Posterior cingulate gyrus (tissue), 11 donors: ENCODE results near the gene TSPAN6.

Experiments
- DNase-seq, 10 donors: peaks; one replicate each; pipeline versions ENCODE4 v3.0.0 to v3.0.0-alpha.2; 2020 to 2021; ENCODE audit warnings: mixed read lengths in 3 of 10
- intact Hi-C: fragments of 100-400 bp; cut with DNase I; formaldehyde crosslinking; loops from one replicate; pipeline ENCODE4 v1.15.1; 2023

Gene TSPAN6, protein sequence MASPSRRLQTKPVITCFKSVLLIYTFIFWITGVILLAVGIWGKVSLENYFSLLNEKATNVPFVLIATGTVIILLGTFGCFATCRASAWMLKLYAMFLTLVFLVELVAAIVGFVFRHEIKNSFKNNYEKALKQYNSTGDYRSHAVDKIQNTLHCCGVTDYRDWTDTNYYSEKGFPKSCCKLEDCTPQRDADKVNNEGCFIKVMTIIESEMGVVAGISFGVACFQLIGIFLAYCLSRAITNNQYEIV

DNA sequence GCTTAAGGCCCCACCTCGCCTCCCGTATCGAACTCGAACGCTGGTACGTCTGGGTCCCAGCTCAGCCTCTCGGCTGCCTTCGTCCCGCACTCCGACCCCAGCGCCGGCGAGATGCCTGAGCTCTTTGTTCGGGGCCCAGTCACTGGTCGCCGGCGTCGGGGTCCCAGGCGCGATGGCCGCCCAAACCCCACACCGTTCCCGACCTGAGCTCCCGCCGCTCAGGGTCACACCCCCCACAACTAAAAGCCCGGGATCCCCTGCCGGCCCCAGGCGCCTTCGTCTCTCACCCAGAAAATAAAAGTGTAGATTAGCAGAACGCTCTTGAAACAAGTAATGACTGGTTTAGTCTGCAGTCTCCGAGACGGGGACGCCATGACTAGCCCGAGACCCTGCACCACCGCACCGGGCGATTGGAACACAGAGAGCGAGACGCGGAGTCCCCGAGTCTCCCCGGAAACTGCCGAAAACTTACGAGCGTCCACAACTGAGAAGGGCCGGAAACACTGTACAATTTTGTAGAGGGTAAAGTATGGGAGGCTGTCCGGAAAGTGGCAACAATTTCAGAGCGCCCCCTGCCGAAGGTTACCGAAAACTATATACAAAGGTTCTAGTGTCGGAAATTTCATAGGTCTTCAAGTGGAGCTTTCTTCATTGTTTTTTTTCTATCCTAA lies at the start of gene TSPAN6:
Gene TSPAN6 (minus strand): TSS at position 486 of the 671 bp plus-strand sequence. CDS start 112 bp downstream, at position 374.
- intact Hi-C loops = no loop called here
- peak; percentile 27 to 91 (median 64) for DNase-seq

DNA sequence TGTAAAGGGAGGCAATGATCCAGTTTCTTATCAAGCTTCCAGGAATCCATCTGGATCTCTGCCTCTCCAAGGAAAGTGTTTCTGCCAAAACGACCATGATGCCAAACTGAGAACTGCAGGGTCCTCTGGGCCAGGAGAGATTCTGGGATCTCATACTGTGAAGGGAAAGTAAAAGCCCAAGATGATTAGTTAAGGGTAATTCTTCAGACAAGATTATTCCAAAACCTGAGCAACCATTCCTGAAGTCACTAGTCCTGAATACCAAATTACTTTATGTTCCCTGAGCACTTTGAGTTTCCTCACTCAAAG lies 49.3 kb upstream of the TSPAN6 start:
- intact Hi-C loops = loop anchor here (1.0 to 5.0 kb wide), 2 partner anchors 82 to 601 kb away; no protein-coding TSS in a partner anchor
- no peak for DNase-seq

DNA sequence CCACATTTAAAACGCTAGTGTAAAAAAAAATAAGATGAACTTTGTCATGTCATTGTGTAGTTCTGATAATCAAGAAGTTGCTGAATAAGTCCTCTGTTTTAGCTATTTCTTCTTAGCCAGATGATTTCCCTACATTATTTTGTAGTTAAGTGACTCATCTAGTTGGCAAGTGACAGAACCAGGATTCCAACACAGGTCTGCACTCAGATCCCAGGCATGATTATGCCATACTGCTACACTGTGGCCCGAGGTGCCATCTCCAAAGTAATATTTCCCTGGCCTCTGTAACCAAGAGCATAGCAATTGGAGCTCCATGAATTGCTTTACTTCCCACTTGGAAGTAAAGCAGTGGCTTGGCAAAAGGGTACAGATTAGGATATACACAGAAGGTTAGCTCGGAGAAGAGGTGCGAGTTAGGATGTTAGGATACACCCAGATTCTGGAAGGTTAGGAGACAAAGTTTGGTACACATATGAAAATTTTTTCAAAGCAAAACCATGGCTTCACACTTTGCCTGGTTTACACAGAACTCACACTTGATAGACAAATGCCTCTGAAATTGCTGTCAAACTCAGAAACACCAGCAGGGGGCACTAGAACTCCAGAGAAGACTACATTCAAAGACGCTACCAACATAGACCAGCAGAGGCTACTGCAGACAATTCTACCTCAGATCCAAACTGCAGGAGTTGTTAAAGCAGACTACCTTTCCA lies 48.8 kb upstream of the TSPAN6 start:
- intact Hi-C loops = loop anchor here (1.0 to 5.0 kb wide), 2 partner anchors 83 to 602 kb away; no protein-coding TSS in a partner anchor

DNA sequence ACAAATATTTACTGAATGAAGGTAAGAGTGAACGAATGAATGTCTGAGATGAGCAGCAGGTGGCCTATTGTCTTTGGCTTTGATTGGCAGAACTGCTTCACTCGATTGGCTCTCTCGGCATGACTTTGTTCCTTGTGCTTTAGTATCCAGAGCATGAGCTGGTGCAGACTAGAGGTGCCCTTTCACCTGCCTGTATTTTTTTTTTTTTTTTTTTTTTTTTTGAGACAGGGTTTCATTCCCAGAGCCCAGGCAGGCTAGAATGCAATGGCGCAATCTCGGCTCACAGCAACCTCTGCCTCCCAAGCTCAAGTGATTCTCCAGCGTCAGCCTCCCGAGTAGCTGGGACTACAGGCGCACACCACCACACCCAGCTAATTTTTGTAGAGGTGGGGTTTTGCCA lies 46.3 kb upstream of the TSPAN6 start:
- no peak for DNase-seq
- intact Hi-C loops = no loop called here

More for the DNA sequence above, 48.8 kb upstream of the TSPAN6 start:
- peak in 7 of 10 donors; percentile 22 to 85 (median 58) for DNase-seq

DNA sequence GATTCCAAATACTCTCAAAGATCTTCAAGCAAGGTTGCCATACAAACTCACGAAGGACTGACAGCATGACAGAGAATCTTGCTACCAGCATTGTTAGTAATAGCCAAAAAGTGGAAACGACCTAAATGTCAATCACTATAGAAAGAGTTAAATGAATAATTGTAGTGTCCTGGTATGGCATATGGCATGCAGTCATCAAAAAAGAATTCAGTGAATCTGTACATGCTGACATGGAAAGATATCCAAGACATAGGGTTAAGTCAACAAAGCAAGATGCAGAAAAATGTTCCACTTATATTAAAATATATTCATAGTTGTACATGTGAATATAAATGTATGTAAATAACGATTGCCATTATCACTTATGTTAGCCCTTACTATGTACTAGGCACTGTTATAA lies 45.0 kb upstream of the TSPAN6 start:
- DNase-seq = no peak
- intact Hi-C loops = no loop called here

DNA sequence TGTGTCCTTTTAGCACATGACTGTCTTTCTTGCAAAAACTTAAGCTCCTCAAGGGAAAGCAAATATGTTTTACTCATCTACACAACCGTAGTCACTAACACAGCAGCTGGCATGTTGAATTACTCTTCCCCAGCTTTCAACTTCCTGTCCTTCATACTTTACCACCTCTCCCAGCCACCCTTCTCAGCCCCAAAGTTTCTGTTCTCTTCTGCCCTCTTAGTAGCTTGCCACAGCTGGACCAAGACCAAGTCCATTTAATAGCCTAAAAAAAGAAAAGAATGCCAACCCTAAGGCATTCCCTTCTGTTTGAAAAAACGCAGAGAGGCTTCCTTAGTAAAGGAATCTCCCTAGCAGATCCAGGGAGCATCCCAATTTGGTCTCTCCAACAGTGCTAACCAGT lies 44.1 kb upstream of the TSPAN6 start:
- DNase-seq = no peak
- intact Hi-C loops = no loop called here

DNA sequence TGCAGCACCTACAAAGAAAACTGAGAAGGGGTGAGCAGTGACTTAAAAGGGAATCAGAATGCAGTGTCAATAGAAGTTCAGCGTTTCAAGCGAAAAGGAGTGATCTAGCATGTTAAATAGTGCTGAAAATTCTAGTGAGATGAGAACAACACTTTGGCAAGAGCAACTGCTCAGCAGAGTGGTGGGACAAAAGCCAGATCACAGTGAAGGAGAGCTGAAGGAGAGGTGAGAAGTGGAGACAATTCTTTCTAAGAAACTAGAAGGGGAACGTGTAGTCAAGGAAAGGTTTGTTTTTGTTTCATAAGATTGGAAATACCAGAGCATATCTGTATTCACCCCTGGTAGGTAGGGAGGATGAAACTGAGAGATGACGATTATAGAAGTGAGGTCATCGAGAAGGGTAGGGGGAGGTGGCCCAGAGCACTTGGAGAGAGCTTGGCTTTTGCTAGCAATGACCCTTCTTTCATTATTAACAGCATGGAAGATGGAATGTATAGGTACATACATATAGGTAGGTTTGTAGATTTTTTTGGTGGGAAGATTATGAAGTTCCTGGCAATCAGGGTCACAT lies 41.1 kb upstream of the TSPAN6 start:
- no peak for DNase-seq
- intact Hi-C loops = no loop called here

DNA sequence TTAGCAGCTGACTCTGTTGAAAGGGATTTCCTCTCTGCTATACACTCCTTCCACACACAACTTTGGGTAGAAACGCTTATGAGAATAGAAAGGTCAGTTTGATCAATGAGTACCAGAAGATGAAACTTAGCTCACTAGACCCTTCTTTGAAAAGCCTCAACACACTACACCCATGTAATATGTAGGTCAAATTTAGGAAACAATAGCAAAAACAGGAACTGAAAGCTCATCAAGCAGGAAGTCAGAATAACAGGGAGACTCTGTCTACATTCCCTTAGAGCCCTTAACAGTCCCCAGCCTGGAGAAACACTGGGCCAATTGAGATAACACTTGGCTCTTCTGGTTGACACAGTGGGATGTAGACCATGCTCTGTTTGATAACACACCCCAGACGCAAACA lies 38.1 kb upstream of the TSPAN6 start:
- no peak for DNase-seq

DNA sequence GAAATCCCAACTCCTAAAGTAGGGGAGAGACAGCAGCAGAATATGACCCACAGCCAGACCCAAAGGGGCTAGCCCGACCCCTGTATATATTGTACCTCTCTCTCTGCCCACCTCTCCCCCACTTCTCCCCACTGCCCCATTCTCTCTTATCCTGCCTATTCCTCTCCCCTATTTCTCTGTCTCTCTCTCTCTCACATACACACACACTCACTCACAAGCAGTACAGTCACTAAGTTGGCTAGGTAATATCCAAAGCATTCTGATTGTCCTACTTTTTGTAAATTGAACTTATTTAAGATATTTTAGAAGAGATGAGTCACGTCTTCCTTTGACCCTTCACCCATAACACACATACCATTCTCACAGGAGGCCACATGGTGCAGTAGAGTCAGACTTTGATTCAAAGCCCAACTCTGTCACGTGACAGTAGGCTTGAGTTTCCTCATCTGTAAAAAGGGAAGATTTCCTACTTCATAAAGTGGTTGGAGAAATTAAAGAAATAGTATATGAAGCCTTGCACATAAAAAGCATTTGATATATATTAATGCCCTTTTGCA lies 36.9 kb upstream of the TSPAN6 start:
- no peak for DNase-seq

More for the DNA sequence above, 38.1 kb upstream of the TSPAN6 start:
- intact Hi-C loops = loop anchor here (5.0 kb wide), 1 partner anchor 93 kb away; no protein-coding TSS in a partner anchor

DNA sequence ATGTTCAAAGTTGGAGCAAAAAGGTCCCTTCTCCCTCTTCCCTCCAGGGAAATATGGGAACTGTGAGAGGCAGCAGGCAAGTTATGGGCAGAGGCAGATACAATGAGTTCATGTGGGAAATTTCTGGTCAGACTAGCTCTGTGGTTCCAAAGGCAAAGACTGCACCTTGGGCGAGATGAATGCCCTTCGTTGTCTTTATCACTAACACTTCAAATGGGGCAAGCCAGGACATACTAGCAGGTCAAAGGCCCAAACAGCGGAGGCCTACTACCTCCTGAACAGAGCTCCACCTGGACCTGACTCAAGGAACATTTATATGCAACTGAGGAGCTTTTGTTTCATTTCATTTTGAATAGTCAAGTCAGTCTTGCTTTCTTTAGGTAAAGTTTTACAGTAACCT lies 36.4 kb upstream of the TSPAN6 start:
- no peak for DNase-seq
- intact Hi-C loops = loop anchor here (5.0 kb wide), 1 partner anchor 94 kb away; no protein-coding TSS in a partner anchor

More for the DNA sequence above, 36.9 kb upstream of the TSPAN6 start:
- intact Hi-C loops = loop anchor here (5.0 kb wide), 1 partner anchor 94 kb away; no protein-coding TSS in a partner anchor

DNA sequence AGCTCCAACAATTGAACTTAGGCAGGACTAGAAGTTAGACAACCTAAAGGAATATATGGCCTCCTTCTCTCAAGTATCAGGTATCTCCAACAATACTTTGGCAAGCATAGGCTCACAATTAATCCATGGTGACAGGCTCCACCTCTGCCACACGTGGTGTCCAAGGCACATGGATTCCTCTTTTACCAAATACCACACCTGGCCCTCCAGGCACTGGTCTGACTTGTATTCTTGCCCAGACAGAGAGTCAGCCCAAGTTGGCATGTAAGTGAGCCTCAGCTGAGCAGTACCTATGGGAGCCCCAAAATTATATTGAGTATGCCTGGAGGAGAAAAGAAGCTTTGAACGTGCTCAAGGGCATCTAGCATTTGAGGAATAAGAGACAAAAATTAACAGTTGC lies 27.0 kb upstream of the TSPAN6 start:
- intact Hi-C loops = no loop called here
- DNase-seq = no peak

DNA sequence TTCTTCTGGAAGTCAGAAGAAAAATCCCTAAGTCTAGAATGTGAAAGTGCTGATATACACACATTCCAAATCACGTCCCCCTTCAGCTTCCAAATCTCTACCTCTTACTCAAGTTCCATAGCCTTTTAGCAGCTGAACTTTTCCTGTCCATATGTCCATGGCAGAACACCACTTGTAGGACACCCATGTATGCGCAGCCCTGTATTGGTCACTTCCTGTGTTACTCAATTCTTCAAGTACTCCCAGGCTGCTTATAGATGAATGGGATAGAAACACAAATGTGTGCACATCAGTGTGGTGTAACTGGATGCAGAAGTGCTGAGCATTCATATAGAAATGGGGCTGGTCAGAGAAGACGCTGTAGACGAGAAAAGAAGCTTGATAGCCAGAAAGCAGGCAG lies 26.2 kb upstream of the TSPAN6 start:
- intact Hi-C loops = no loop called here

DNA sequence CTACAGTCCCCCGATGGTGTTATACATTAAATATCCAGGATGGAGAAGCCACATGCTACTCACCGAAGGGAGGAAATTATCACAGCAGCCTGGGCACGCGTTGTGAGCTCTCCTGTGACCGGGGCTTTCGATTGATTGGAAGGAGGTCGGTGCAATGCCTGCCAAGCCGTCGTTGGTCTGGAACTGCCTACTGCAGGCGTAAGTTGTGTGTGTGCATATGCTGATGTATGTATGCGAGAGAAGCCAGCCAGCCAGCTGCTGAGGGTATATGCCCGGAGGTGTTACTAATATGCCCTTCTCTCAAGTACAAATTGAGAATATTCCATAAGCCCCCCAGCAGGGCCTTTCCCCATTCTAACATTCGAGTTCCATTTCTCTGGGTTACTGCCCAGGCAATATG lies 25.6 kb upstream of the TSPAN6 start:
- intact Hi-C loops = no loop called here
- DNase-seq = no peak

More for the DNA sequence above, 26.2 kb upstream of the TSPAN6 start:
- DNase-seq = no peak

DNA sequence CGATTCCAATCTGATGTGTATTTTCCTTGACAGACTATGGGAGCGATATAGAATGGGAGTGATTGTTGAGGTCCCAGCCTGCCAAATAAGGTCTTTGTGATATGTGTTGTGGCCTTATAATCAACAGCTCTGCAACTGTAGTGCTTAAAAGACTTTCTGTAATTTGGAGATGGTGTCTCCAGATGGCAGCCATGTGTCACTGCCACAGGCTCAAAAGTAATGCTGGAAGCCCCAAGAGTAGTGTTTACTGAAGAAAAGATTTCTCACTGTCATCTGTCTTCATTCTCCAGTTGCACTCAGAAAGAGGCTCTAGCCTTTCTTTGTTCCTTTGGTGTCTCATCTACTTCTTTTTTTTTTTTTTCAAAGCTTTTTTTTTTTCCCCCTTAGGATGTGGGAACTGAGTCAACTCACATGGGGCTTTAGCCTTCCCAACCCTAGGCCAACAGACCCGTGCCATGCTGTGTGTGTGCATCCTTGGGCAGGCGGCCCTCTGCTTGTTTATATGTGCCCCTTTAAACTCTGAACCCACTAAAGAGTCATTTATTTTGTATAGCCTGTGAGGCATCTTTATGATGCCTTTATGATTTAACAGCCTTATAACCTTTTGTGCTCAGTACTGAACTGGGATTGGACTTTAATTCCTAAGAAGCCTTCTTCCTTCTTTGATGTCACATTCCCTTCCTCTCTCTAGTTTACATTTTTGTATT lies 23.0 kb upstream of the TSPAN6 start:
- intact Hi-C loops = no loop called here
- DNase-seq = no peak

DNA sequence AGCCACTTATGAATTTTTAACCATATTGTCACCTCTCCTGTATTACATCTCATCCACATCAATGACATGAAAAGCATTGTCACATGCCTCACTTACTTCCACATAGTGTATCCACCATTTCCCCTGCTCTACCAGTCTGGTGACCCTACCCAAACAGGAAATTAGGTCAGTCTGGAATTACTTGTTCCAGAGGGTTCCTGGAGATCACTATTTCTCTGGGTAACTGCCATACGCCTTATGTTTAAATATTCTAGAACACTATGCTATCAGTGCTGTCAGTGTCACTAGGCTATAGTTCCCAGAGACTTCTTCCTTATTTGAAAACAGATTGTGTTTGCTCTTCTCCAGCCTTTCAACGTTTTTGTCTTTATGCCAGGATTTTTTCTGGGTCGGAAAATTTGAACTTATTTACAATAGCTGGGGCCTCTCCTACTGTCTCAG lies 22.4 kb upstream of the TSPAN6 start:
- intact Hi-C loops = no loop called here
- no peak for DNase-seq

DNA sequence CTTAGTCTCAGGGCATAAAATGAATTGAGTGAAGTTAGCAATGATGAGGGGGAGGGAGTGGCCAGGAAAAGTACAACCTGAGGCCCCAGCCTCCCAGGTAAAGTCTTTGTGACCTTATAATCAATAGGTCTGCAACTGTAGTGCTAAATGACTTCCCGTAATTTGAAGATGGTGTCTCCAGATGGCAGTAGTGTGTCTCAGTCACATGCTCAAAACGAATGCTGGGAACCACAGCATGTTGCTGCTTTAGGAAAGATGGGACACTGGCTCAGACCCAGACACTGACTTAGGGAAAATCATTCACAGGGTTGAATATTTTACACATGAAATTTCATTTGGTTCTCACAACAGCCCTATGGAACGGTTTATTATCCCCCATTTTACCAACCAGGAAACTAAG lies 17.7 kb upstream of the TSPAN6 start:
- intact Hi-C loops = no loop called here

DNA sequence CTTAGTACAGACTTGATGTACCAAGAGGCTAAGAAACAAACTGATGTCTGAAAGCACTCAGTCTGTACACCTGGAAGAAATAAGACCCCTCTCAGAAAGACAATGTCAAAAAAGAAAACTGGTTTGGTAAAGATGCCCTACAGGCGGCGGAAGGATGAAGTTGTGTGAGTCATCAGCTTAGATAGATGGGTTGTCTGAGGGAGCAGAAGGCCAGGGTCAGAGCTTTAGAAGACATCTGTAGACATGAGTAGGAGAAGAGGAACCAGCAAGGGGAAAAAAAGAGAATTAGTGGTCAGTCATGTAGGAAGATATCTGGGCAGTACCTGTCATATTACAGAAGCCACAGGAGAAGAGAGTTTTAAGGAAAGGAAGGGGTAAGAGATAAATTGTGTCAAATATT lies 15.7 kb upstream of the TSPAN6 start:
- no peak for DNase-seq
- intact Hi-C loops = no loop called here

More for the DNA sequence above, 17.7 kb upstream of the TSPAN6 start:
- no peak for DNase-seq

DNA sequence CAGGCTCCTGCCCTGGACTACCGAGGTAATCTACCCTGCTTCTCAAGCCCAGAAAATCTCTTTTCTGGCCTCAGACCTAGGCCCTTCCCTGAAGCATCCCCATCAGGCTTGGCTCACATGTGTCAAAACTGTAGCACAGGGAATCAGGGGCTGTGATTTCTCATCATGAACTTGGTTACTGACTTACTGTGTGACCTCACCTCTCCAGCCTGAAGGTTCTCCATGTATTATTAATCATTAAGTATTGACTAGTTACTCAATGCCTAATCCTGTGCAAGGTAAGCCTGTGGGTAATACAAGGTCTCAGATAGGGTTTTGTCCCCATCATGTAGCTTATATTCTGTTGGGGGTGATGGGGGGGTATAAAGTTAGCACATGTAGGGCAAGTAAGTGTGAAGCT lies 14.2 kb upstream of the TSPAN6 start:
- intact Hi-C loops = no loop called here
- no peak for DNase-seq

DNA sequence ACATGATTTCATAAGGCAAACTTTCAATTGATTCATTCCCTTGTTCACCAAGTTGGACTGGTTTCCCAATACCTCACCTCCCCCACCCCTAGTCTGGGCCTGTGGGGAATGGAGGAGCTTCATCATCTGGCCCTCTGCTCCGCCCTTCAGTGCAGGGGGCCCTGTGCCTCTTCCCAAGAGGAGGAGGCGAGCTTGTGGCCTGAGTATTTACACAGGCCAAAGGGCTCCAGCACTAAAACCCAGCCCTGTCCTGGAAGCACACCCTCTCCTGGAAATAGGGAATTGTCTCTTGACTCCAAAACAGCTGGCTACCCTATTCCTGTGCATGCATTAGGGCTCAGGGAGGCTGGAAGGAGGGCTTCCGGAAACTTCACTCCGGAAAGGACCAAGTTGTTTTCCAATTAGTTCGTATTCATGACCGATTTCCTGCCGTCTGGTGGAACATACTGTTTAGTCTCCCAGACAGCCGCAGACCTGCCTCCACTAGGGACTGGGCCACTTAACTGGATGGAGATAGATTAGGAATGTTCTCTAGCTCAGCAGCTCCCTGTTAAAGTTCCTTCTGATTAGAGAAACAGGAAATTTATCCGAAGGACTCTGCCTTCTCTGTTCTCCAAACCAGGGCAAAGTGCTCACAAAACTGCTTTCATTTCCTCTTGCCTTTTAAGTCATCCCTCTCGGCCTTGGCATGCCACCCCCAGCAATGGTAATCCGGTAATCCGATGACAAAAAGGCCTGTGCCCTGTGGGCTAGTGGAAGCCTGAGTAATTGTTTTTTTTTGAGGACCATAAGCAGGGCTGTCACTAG lies 13.1 kb upstream of the TSPAN6 start:
- no peak for DNase-seq

More for the DNA sequence above, 13.1 kb upstream of the TSPAN6 start:
- intact Hi-C loops = no loop called here
